K562 (cell line): Measurements from ENCODE around the gene POU2F3. TPM values are rescaled to one million over a fixed set of nuclear protein-coding genes. Genes with fewer than 3 reads are reported as not detected.
A peak's percentile ranks its signal among the peaks of the same experiment; 100 is the strongest.

Experiments
- ATAC-seq: fragments of 200-7000 bp; cut with Tn5 transposase; 3 replicates; pipeline ENCODE4 v1.9.1; 2020; ENCODE audit warnings: moderate library complexity
- BruUV-seq: library from RNA; stranded (reverse); fragments of 400-500 nt; replicated peaks from 2 replicates; lab custom pipeline; 2021; lab: Mats Ljungman, UMichigan
- CTCF ChIA-PET: fragments of 300-600 bp; formaldehyde crosslinking; extraction: SDS; loops from one replicate; lab custom pipeline; 2021; ENCODE audit warnings: low intra/inter-chr PET ratio; lab: Yijun Ruan, JAX
- POLR2A ChIA-PET: fragments of 300-600, 350-650 bp; sonication (Branson Sonifier 250); formaldehyde crosslinking; extraction: SDS; loops from one replicate; lab custom pipeline; 2021; ENCODE audit warnings: antibody characterized with exemption, inconsistent platforms; lab: Yijun Ruan, JAX
- DNase-seq, 4 experiments: peaks; one replicate each; pipeline versions ENCODE4 v3.0.0 to v3.0.0-alpha.2; 2011 to 2018; ENCODE audit warnings: low spot score in 3 of 4, mixed read lengths in 3 of 4; ENCODE audit errors: extremely low read depth in 1 of 4
- FAIRE-seq: peaks from 2 replicates; lab custom pipeline; 2011; peaks lifted over from hg19 to GRCh38; lab: Jason Lieb, UNC
- H2AFZ ChIP-seq: 2 replicates; pipeline ENCODE4 v1.6.0; 2011; ENCODE audit warnings: low read depth, low read length, control low read depth, inconsistent platforms
- H3K27ac ChIP-seq: fragments of 200-600 bp; 3 replicates; pipeline ENCODE4 v1.8.0; 2011; ENCODE audit warnings: low read depth, mild to moderate bottlenecking, control low read depth, inconsistent platforms, low read length, moderate library complexity, mixed read lengths; ENCODE audit errors: extremely low read depth
- H3K27me3 ChIP-seq, 2 experiments: fragments of 300-600 bp in 1 of 2; 2 replicates in 1 of 2; 3 replicates in 1 of 2; pipeline versions ENCODE4 v1.6.0 to v1.8.0; 2011; ENCODE audit warnings: inconsistent platforms in 2 of 2, low read length in 2 of 2, mild to moderate bottlenecking in 1 of 2, mixed read lengths in 1 of 2, moderate library complexity in 1 of 2; ENCODE audit not compliant: control insufficient read depth in 2 of 2, insufficient read depth in 2 of 2
- H3K36me3 ChIP-seq: fragments of 300-600 bp; 3 replicates; pipeline ENCODE4 v1.8.0; 2011; ENCODE audit warnings: mild to moderate bottlenecking, low read length, inconsistent platforms; ENCODE audit not compliant: control insufficient read depth, insufficient read depth
- H3K4me1 ChIP-seq, 2 experiments: fragments of 200-600 bp in 1 of 2; replicated peaks in 1 of 2; 2 replicates in 1 of 2; 3 replicates in 1 of 2; pipeline versions ENCODE4 v1.5.1 to v1.8.0; 2011; ENCODE audit warnings: inconsistent platforms in 2 of 2, low read length in 2 of 2, mild to moderate bottlenecking in 1 of 2, mixed read lengths in 1 of 2, moderate library complexity in 1 of 2; ENCODE audit not compliant: control insufficient read depth in 2 of 2, insufficient read depth in 2 of 2
- H3K4me2 ChIP-seq: 2 replicates; pipeline ENCODE4 v1.6.1; 2011; ENCODE audit warnings: low read length, control low read depth, inconsistent platforms, mixed read lengths; ENCODE audit not compliant: insufficient read depth
- H3K4me3 ChIP-seq: fragments of 200-600 bp; sonication (generic), shearing (Covaris generic); 2 replicates; pipeline ENCODE4 v1.5.1; 2016; ENCODE audit warnings: control low read depth, inconsistent platforms
- H3K79me2 ChIP-seq: fragments of 200-600 bp; 3 replicates; pipeline ENCODE4 v1.8.0; 2011; ENCODE audit warnings: low read length, inconsistent platforms; ENCODE audit not compliant: control insufficient read depth, insufficient read depth
- H3K9ac ChIP-seq, 2 experiments: 2 replicates each; pipeline versions ENCODE4 v1.6.0 to v1.6.1; 2011; ENCODE audit warnings: low read depth in 2 of 2, low read length in 2 of 2, control low read depth in 1 of 2, inconsistent platforms in 1 of 2, mild to moderate bottlenecking in 1 of 2, mixed read lengths in 1 of 2; ENCODE audit not compliant: insufficient read depth in 1 of 2
- H3K9me1 ChIP-seq: one replicate; pipeline ENCODE4 v1.6.0; 2011; ENCODE audit warnings: inconsistent platforms, mild to moderate bottlenecking, low read length, moderate library complexity; ENCODE audit not compliant: control insufficient read depth, insufficient read depth
- H3K9me3 ChIP-seq: replicated peaks from 2 replicates; pipeline ENCODE4 v1.5.1; 2011; ENCODE audit warnings: low read depth, low read length, inconsistent platforms; ENCODE audit not compliant: control insufficient read depth, insufficient read depth
- H4K20me1 ChIP-seq: replicated peaks from 2 replicates; pipeline ENCODE4 v1.6.1; 2011; ENCODE audit warnings: low read length, inconsistent platforms, mixed read lengths; ENCODE audit not compliant: control insufficient read depth, insufficient read depth
- ATF1 ChIP-seq, 2 experiments: fragments of 450-650 bp in 1 of 2; IDR thresholded peaks; 2 replicates each; pipeline ENCODE4 v1.6.1; 2016; ENCODE audit warnings: missing compliant biosample characterization in 1 of 2, missing genetic modification characterization in 1 of 2
- C11orf30 ChIP-seq: fragments of 450-650 bp; IDR thresholded peaks from 2 replicates; pipeline ENCODE4 v1.6.1; 2016; ENCODE audit warnings: low read depth, mild to moderate bottlenecking
- ELF4 ChIP-seq: fragments of 450-650 bp; formaldehyde crosslinking; IDR thresholded peaks from 2 replicates; pipeline ENCODE4 v1.4.0; 2022; ENCODE audit warnings: missing genetic modification characterization
- GTF2F1 ChIP-seq: IDR thresholded peaks from 2 replicates; pipeline ENCODE4 v1.6.1; 2011; ENCODE audit warnings: low read depth, low read length, improper control_type of control experiment
- HES1 ChIP-seq: fragments of 450-650 bp; IDR thresholded peaks from 2 replicates; pipeline ENCODE4 v1.6.1; 2016; ENCODE audit warnings: low read depth, mild to moderate bottlenecking, moderate library complexity
- HINFP ChIP-seq: fragments of 450-650 bp; conservative IDR thresholded peaks from 2 replicates; pipeline ENCODE4 v1.6.1; 2016; ENCODE audit warnings: missing genetic modification characterization, low read depth, mild to moderate bottlenecking, control low read depth, missing compliant biosample characterization
- HLTF ChIP-seq: fragments of 450-650 bp; IDR thresholded peaks from 2 replicates; pipeline ENCODE4 v1.6.1; 2016
- MAFK ChIP-seq: IDR thresholded peaks from 2 replicates; pipeline ENCODE4 v1.6.1; 2011; ENCODE audit warnings: low read length, improper control_type of control experiment
- MED1 ChIP-seq: sonication (generic); formaldehyde crosslinking; IDR thresholded peaks from 2 replicates; pipeline ENCODE4 v1.8.1; 2023; ENCODE audit warnings: missing genetic modification reagents, borderline replicate concordance
- MLX ChIP-seq, 2 experiments: fragments of 450-650 bp in 1 of 2; sonication (generic) in 1 of 2; formaldehyde crosslinking; conservative IDR thresholded peaks; 2 replicates each; pipeline versions ENCODE4 v1.4.0 to v1.8.1; 2020 to 2022; ENCODE audit warnings: mild to moderate bottlenecking in 1 of 2, missing genetic modification reagents in 1 of 2
- NFE2L1 ChIP-seq: fragments of 450-650 bp; IDR thresholded peaks from 2 replicates; pipeline ENCODE4 v1.6.1; 2016; ENCODE audit warnings: missing genetic modification characterization, low read depth, mild to moderate bottlenecking, missing compliant biosample characterization, moderate library complexity, borderline replicate concordance
- NR0B1 ChIP-seq: fragments of 450-650 bp; IDR thresholded peaks from one replicate; pipeline ENCODE4 v1.6.1; 2018; ENCODE audit warnings: mild to moderate bottlenecking, moderate library complexity; ENCODE audit not compliant: partially characterized antibody
- NRF1 ChIP-seq, 2 experiments: fragments of 450-650 bp; IDR thresholded peaks in 1 of 2; conservative IDR thresholded peaks in 1 of 2; 2 replicates each; pipeline ENCODE4 v1.6.1; 2014; ENCODE audit warnings: mild to moderate bottlenecking in 2 of 2
- PHF20 ChIP-seq: fragments of 450-650 bp; IDR thresholded peaks from 2 replicates; pipeline ENCODE4 v1.6.1; 2018; ENCODE audit not compliant: partially characterized antibody
- SNIP1 ChIP-seq: fragments of 450-650 bp; IDR thresholded peaks from 2 replicates; pipeline ENCODE4 v1.7.1; 2017; ENCODE audit warnings: low read depth, mild to moderate bottlenecking
- XRCC5 ChIP-seq: fragments of 200-400 bp; formaldehyde crosslinking; IDR thresholded peaks from 2 replicates; pipeline ENCODE4 v1.6.1; 2017; ENCODE audit warnings: low read depth, mild to moderate bottlenecking, low read length
- ZNF174 ChIP-seq: fragments of 250-450 bp; sonication (Bioruptor Pico); IDR thresholded peaks from 2 replicates; pipeline ENCODE4 v1.4.0; 2020; ENCODE audit warnings: mild to moderate bottlenecking
- ZNF316 ChIP-seq: fragments of 450-650 bp; IDR thresholded peaks from 2 replicates; pipeline ENCODE4 v1.6.1; 2016
- ZNF76 ChIP-seq: fragments of 250-450 bp; sonication (Bioruptor Pico); IDR thresholded peaks from 2 replicates; pipeline ENCODE4 v1.4.0; 2020; ENCODE audit warnings: mild to moderate bottlenecking, moderate library complexity, borderline replicate concordance
- WGBS: fragments of 100-300 bp; shearing (Covaris generic); methylation state at CpG from one replicate; pipeline ENCODE4 v1.1.6; 2016; ENCODE audit warnings: low coverage, mixed read lengths; ENCODE audit not compliant: insufficient coverage; ENCODE audit errors: missing lambda C conversion rate; 5-methylcytosine and 5-hydroxymethylcytosine counted together
- in situ Hi-C: fragments of 300-500 bp; cut with MboI; formaldehyde crosslinking; loops from 4 replicates; pipeline ENCODE4 v1.15.0; 2018; ENCODE audit warnings: inconsistent platforms, mixed read lengths
- intact Hi-C: fragments of 100-400 bp; cut with micrococcal nuclease; formaldehyde crosslinking; loops from 2 replicates; pipeline ENCODE4 v1.14.2; 2022
- polyA plus RNA-seq, 8 experiments: library from polyadenylated mRNA; depleted of rRNA in 4 of 8; stranded (reverse) in 5 of 8; unstranded in 3 of 8; fragments of >200 nt; fragmentation: Nextera tagmentation in 2 of 8; fragmentation: Illumina TruSeq in 1 of 8; extraction: Ambion mirVana in 2 of 8; extraction: Trizol in 1 of 8; gene quantifications; 2 replicates each; pipeline versions ENCODE4 v1.2.1 to v1.2.3, GENCODE V29; 2011 to 2014; ENCODE audit warnings: inconsistent platforms in 1 of 8, missing spikeins in 1 of 8
- total RNA-seq, 7 experiments: library from RNA; depleted of rRNA in 6 of 7; stranded (reverse); fragments of >200 nt in 6 of 7; fragmentation: Illumina TruSeq in 2 of 7; extraction: Trizol in 2 of 7; gene quantifications; 2 replicates each; pipeline versions ENCODE4 v1.2.1 to v1.2.3, GENCODE V29; 2011 to 2021; ENCODE audit warnings: low replicate concordance in 1 of 7

Gene POU2F3
- total and polyA plus RNA-seq, 9 of the 15 experiments (the other 6 are each of a cell fraction or from before 2014, with no cell fraction given) = not detected

GRCh38 chr11:120332822-120333716 is 93.1 kb downstream of the POU2F3 start:
- Histone ChIP-seq H2AFZ (no peak overlapping the region), H3K4me1 (peaks cover 6 to 13% of the 10 kb centered on the region in 2 experiments; a peak in 4 of 5 replicates), H3K36me3 (no peaks in the 10 kb centered on the region), H3K79me2 (peaks cover 17% of the 10 kb centered on the region), H3K4me2 (no peak overlapping the region), H3K27me3 (no peaks in the 10 kb centered on the region), H3K27ac (no peak overlapping the region), H3K9ac (no peak overlapping the region), H4K20me1 (peaks cover 8% of the 10 kb centered on the region; the same call in 1 of the 2 replicates), H3K9me3 (no peaks in the 10 kb centered on the region), H3K4me3 (no peak overlapping the region), H3K9me1 (no peaks in the 10 kb centered on the region)
- FAIRE-seq (no peak), DNase-seq (no peak), ATAC-seq (no peak)
- BruUV-seq = no TSS peak
- POLR2A ChIA-PET = no interaction called here
- WGBS = 51% methylated on average over 5 of the region's 5 CpGs
- CTCF ChIA-PET = no interaction called here
- intact Hi-C loops (loop anchor here (10.0 kb wide), 1 partner anchor 352 kb away; no protein-coding TSS in a partner anchor), in situ Hi-C loops (no loop called here)
- no peak for TF ChIP-seq NRF1 (conservative IDR thresholded peaks at IDR 0.05 in 1 of 2, IDR thresholded peaks at IDR 0.05 in 1 of 2)
- no peak for TF ChIP-seq NR0B1
- no peak for TF ChIP-seq PHF20
- TF ChIP-seq ZNF316 = peak; percentile 94
- peak; percentile 84 for TF ChIP-seq MAFK
- no peak for TF ChIP-seq HLTF
- TF ChIP-seq SNIP1 = no peak
- peak; percentile 89 for TF ChIP-seq C11orf30
- TF ChIP-seq HES1 = no peak
- TF ChIP-seq XRCC5 = no peak
- no peak for TF ChIP-seq MLX (CRISPR knock-in tag; conservative IDR thresholded peaks at IDR 0.05)
- TF ChIP-seq HINFP (tag) = no peak
- TF ChIP-seq MED1 (CRISPR knock-in tag) = no peak
- no peak for TF ChIP-seq ZNF76 (CRISPR knock-in tag)
- TF ChIP-seq ZNF174 (CRISPR knock-in tag) = no peak
- TF ChIP-seq GTF2F1 = no peak
- peak; percentile 87 for TF ChIP-seq NFE2L1
- no peak for TF ChIP-seq ELF4
- no peak for TF ChIP-seq ATF1 (CRISPR knock-in tag; IDR thresholded peaks at IDR 0.05)
- no peak for TF ChIP-seq ATF1 (tag; IDR thresholded peaks at IDR 0.05)
